CD14-positive monocyte (primary cell): ENCODE results near the gene ZBTB3. TPM values are rescaled to one million over a fixed set of nuclear protein-coding genes. Genes with fewer than 3 reads are reported as not detected.

Source experiments
- DNase-seq, 3 donors: peaks; one replicate each; pipeline ENCODE4 v3.0.0-alpha.2; 2011 to 2022
- H2AFZ ChIP-seq: 2 replicates; pipeline ENCODE4 v1.6.0; 2012; ENCODE audit warnings: mild to moderate bottlenecking, low read depth, low read length, inconsistent platforms; ENCODE audit not compliant: insufficient read depth, poor library complexity, severe bottlenecking
- H3K27ac ChIP-seq, 2 donors: 1 replicate in 1 of 2; 2 replicates in 1 of 2; pipeline ENCODE4 v1.5.1; 2012 to 2013; ENCODE audit warnings: low read length in 2 of 2, control low read depth in 1 of 2, inconsistent platforms in 1 of 2, low read depth in 1 of 2, mild to moderate bottlenecking in 1 of 2
- H3K27me3 ChIP-seq, 2 donors: one replicate each; pipeline versions ENCODE4 v1.6.0 to v1.6.1; 2011 to 2013; ENCODE audit warnings: low read length in 2 of 2; ENCODE audit not compliant: control insufficient read depth in 2 of 2, insufficient read depth in 2 of 2
- H3K36me3 ChIP-seq, 2 donors: replicated peaks in 1 of 2; 1 replicate in 1 of 2; 2 replicates in 1 of 2; pipeline versions ENCODE4 v1.5.1 to v1.6.1; 2012 to 2013; ENCODE audit warnings: low read length in 2 of 2, control low read depth in 1 of 2, inconsistent platforms in 1 of 2, mild to moderate bottlenecking in 1 of 2; ENCODE audit not compliant: insufficient read depth in 2 of 2, control insufficient read depth in 1 of 2
- H3K4me1 ChIP-seq, 2 donors: 1 replicate in 1 of 2; 2 replicates in 1 of 2; pipeline versions ENCODE4 v1.5.1 to v1.6.1; 2012 to 2013; ENCODE audit warnings: low read length in 2 of 2, control low read depth in 1 of 2, inconsistent platforms in 1 of 2, mild to moderate bottlenecking in 1 of 2, moderate library complexity in 1 of 2; ENCODE audit not compliant: insufficient read depth in 2 of 2, control insufficient read depth in 1 of 2
- H3K4me2 ChIP-seq: replicated peaks from 2 replicates; pipeline ENCODE3; 2012; ENCODE audit warnings: low read length, moderate library complexity, mild to moderate bottlenecking; ENCODE audit not compliant: poor library complexity, severe bottlenecking; ENCODE audit errors: extremely low read depth
- H3K4me3 ChIP-seq, 3 experiments: fragments of 200-600 bp in 1 of 3; sonication (generic) in 1 of 3; replicated peaks in 1 of 3; 1 replicate in 2 of 3; 2 replicates in 1 of 3; pipeline ENCODE4 v1.5.1; 2011 to 2013; ENCODE audit warnings: low read length in 3 of 3, mild to moderate bottlenecking in 3 of 3, control low read depth in 2 of 3, low read depth in 2 of 3, inconsistent platforms in 1 of 3, moderate library complexity in 1 of 3
- H3K79me2 ChIP-seq: 2 replicates; pipeline ENCODE4 v1.6.0; 2012; ENCODE audit warnings: mild to moderate bottlenecking, control low read depth, inconsistent platforms, low read length, moderate library complexity; ENCODE audit not compliant: insufficient read depth
- H3K9ac ChIP-seq: 2 replicates; pipeline ENCODE4 v1.6.0; 2017; ENCODE audit warnings: low read length, mild to moderate bottlenecking; ENCODE audit not compliant: insufficient read depth, poor library complexity, severe bottlenecking
- H3K9me3 ChIP-seq, 2 donors: replicated peaks in 1 of 2; 1 replicate in 1 of 2; 2 replicates in 1 of 2; pipeline versions ENCODE4 v1.5.1 to v1.6.1; 2012 to 2013; ENCODE audit warnings: low read length in 2 of 2, control low read depth in 1 of 2; ENCODE audit not compliant: control insufficient read depth in 1 of 2, insufficient read depth in 1 of 2
- H4K20me1 ChIP-seq: 2 replicates; pipeline ENCODE4 v1.6.0; 2012; ENCODE audit warnings: mild to moderate bottlenecking, low read length, control low read depth, moderate library complexity; ENCODE audit not compliant: insufficient read depth
- H3K27ac Mint-ChIP-seq, 7 donors: one replicate each; pipeline ENCODE4 v1.8.0; 2020; ENCODE audit warnings: mild to moderate bottlenecking in 7 of 7, mixed read lengths in 7 of 7, moderate library complexity in 6 of 7, inconsistent platforms in 2 of 7
- H3K27me3 Mint-ChIP-seq, 3 donors: one replicate each; pipeline ENCODE4 v1.8.0; 2021 to 2022; ENCODE audit warnings: low read depth in 3 of 3, mild to moderate bottlenecking in 3 of 3, mixed read lengths in 3 of 3, moderate library complexity in 3 of 3, inconsistent platforms in 1 of 3
- H3K36me3 Mint-ChIP-seq, 2 donors: one replicate each; pipeline ENCODE4 v1.8.0; 2020; ENCODE audit warnings: mixed read lengths in 2 of 2, inconsistent platforms in 1 of 2, mild to moderate bottlenecking in 1 of 2
- H3K4me1 Mint-ChIP-seq: one replicate; pipeline ENCODE4 v1.8.0; 2020; ENCODE audit warnings: mild to moderate bottlenecking, mixed read lengths
- H3K4me3 Mint-ChIP-seq, 2 donors: one replicate each; pipeline ENCODE4 v1.8.0; 2020; ENCODE audit warnings: mild to moderate bottlenecking in 2 of 2, mixed read lengths in 2 of 2, moderate library complexity in 1 of 2
- H3K9me3 Mint-ChIP-seq, 7 donors: one replicate each; pipeline ENCODE4 v1.8.0; 2020 to 2022; ENCODE audit warnings: mixed read lengths in 7 of 7, mild to moderate bottlenecking in 6 of 7, moderate library complexity in 6 of 7, inconsistent platforms in 2 of 7
- CTCF ChIP-seq: fragments of 200-600 bp; IDR thresholded peaks from one replicate; pipeline ENCODE4 v1.8.0; 2022; ENCODE audit warnings: antibody characterized with exemption, mild to moderate bottlenecking
- WGBS: methylation state at CpG from one replicate; pipeline ENCODE4 v1.1.5; 2013; ENCODE audit warnings: missing lambda C conversion rate; ENCODE audit not compliant: insufficient coverage; 5-methylcytosine and 5-hydroxymethylcytosine counted together
- intact Hi-C, 2 donors: fragments of 100-400 bp; cut with micrococcal nuclease; formaldehyde crosslinking; loops; one replicate each; pipeline versions ENCODE4 v1.15.0 to v1.15.1; 2023
- polyA plus RNA-seq, 3 donors: library from polyadenylated mRNA; depleted of rRNA in 1 of 3; unstranded in 2 of 3; stranded (reverse) in 1 of 3; fragments of 300-500 nt in 2 of 3; fragments of >200 nt in 1 of 3; fragmentation: Illumina TruSeq in 2 of 3; gene quantifications; 1 replicate in 2 of 3; 2 replicates in 1 of 3; pipeline ENCODE4 v1.2.3, GENCODE V29; 2012 to 2021

The ZBTB3 gene
- polyA plus RNA-seq, 3 donors: 1.7 to 4.5 (median 2.0) TPM

GRCh38 chr11:62788991-62789390 is 35.0 kb upstream of the ZBTB3 start:
- H3K4me3 ChIP-seq: no peak overlapping the region
- Mint-ChIP-seq H3K4me3 (no peak overlapping the region), H3K9me3 (no peaks in the 10 kb centered on the region), H3K4me1 (peaks cover 51% of the 10 kb centered on the region), H3K27ac (peak overlapping the region in 5 of 7 donors; percentile 67 to 96 (median 90)), H3K27me3 (no peaks in the 10 kb centered on the region), H3K36me3 (peaks cover 28 to 37% of the 10 kb centered on the region in 2 donors)
- peaks cover 73% of the 10 kb centered on the region for H3K79me2 ChIP-seq
- 90% methylated on average over 2 of the region's 5 CpGs for WGBS
- peaks cover 35 to 66% of the 10 kb centered on the region in 2 donors for H3K4me1 ChIP-seq
- H3K36me3 ChIP-seq: peaks cover 35 to 42% of the 10 kb centered on the region in 2 donors
- H3K27ac ChIP-seq: peak overlapping the region; percentile 10 to 77
- TF ChIP-seq CTCF: no peak
- peaks cover 26% of the 10 kb centered on the region for H4K20me1 ChIP-seq
- H2AFZ ChIP-seq: no peak overlapping the region
- H3K9me3 ChIP-seq: no peaks in the 10 kb centered on the region
- DNase-seq: no peak
- intact Hi-C loops: loop anchor here (5.0 to 10.0 kb wide), 3 partner anchors 43 to 194 kb away; partner anchors contain the start of genes STX5 (in 1 of the 2), TEX54 (in 1 of the 2) and TUT1 (in 1 of the 2)
- no peaks in the 10 kb centered on the region for H3K27me3 ChIP-seq
- no peak overlapping the region for H3K4me2 ChIP-seq
- H3K9ac ChIP-seq: no peak overlapping the region

- peaks cover 66% of the 10 kb centered on the region for H3K79me2 ChIP-seq
- H3K9me3 Mint-ChIP-seq: peaks cover 0 to 3% (median 0%) of the 10 kb centered on the region in 7 donors
- peak within 1 kb of the TSS; percentile 98 for H3K9ac ChIP-seq
- no peaks in the 10 kb centered on the region for H3K27me3 Mint-ChIP-seq
- peaks cover 30 to 55% of the 10 kb centered on the region in 2 donors for H3K4me1 ChIP-seq
- peak within 1 kb of the TSS; percentile 95 for H3K4me2 ChIP-seq
- H3K27me3 ChIP-seq: no peaks in the 10 kb centered on the region
- peak; percentile 97 to 98 (median 97) for DNase-seq
- H3K4me3 Mint-ChIP-seq: peak within 1 kb of the TSS; percentile 91 to 93
- H3K9me3 ChIP-seq: no peaks in the 10 kb centered on the region
- WGBS: under 1% methylated on average over 88 of the region's 88 CpGs
- peaks cover 46% of the 10 kb centered on the region for H3K4me1 Mint-ChIP-seq
- peak within 1 kb of the TSS; percentile 93 for H2AFZ ChIP-seq
- TF ChIP-seq CTCF: peak; percentile 74
- H4K20me1 ChIP-seq: peaks cover 14% of the 10 kb centered on the region
- H3K27ac Mint-ChIP-seq: peak within 1 kb of the TSS; percentile 92 to 98 (median 96)
- H3K36me3 Mint-ChIP-seq: peaks cover 25 to 37% of the 10 kb centered on the region in 2 donors
- peak within 1 kb of the TSS; percentile 83 to 98 for H3K27ac ChIP-seq
- peaks cover 28 to 32% of the 10 kb centered on the region in 2 donors for H3K36me3 ChIP-seq
- peak within 1 kb of the TSS; percentile 77 to 100 (median 84) for H3K4me3 ChIP-seq
- intact Hi-C loops: loop anchor here (1.0 to 10.0 kb wide), 7 partner anchors 26 to 192 kb away; partner anchors contain the start of genes POLR2G (in 1 of the 2), STX5 (in 1 of the 2), TEX54 (in 1 of the 2) and TUT1 (in 1 of the 2)
These were observed 33.2 kb upstream of the ZBTB3 start, which contains the start of gene TMEM179B for GRCh38 chr11:62787005-62787759. TSS of gene TMEM179B (plus strand) at chr11:62787402. CDS start at chr11:62787432, 30 bp downstream.
